Breast epithelium (tissue), 3 donors: Measurements from ENCODE around the gene CCDC187.

Experiments used
- POLR2A ChIP-seq: fragments of 450-650 bp; IDR thresholded peaks from one replicate; pipeline ENCODE4 v1.6.1; 2016; ENCODE audit warnings: antibody characterized with exemption, mild to moderate bottlenecking, moderate library complexity
- POLR2AphosphoS5 ChIP-seq, 3 donors: sonication (generic); formaldehyde crosslinking; IDR thresholded peaks; one replicate each; pipeline ENCODE4 v1.6.1; 2017; ENCODE audit warnings: antibody characterized with exemption in 3 of 3
- TF ChIP-seq, protein P1 (sequence below), 3 donors: fragments of 450-650 bp; IDR thresholded peaks; one replicate each; pipeline ENCODE4 v1.5.1; 2016 to 2017; ENCODE audit warnings: antibody characterized with exemption in 3 of 3, mild to moderate bottlenecking in 3 of 3, moderate library complexity in 3 of 3

DNA sequence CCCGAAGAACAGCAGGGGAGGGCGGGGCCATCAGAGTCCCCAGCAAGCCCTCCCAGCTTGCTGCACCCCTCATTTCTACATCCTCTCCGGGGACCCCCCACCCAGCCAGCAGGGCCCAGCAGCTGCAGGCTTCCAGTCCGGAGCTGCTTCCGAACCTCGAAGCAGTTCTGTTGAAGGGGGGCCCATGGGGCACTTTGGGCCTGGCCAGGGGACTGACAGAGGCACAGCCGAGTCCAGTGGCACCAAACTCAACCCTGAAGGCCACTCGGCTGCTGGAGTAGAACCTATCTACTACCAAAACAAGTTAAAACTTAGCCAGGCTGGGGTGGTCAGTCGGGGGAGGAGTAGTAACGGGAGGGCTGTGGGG, 8.1 kb upstream of the CCDC187 start:
- TF ChIP-seq, protein P1, sequence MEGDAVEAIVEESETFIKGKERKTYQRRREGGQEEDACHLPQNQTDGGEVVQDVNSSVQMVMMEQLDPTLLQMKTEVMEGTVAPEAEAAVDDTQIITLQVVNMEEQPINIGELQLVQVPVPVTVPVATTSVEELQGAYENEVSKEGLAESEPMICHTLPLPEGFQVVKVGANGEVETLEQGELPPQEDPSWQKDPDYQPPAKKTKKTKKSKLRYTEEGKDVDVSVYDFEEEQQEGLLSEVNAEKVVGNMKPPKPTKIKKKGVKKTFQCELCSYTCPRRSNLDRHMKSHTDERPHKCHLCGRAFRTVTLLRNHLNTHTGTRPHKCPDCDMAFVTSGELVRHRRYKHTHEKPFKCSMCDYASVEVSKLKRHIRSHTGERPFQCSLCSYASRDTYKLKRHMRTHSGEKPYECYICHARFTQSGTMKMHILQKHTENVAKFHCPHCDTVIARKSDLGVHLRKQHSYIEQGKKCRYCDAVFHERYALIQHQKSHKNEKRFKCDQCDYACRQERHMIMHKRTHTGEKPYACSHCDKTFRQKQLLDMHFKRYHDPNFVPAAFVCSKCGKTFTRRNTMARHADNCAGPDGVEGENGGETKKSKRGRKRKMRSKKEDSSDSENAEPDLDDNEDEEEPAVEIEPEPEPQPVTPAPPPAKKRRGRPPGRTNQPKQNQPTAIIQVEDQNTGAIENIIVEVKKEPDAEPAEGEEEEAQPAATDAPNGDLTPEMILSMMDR (IDR thresholded peaks at IDR 0.05): no peak
- TF ChIP-seq POLR2A (no peak), POLR2AphosphoS5 (IDR thresholded peaks at IDR 0.05) (no peak)
